ENCODE data around the gene TMTC2. TPM values are rescaled to one million over a fixed set of nuclear protein-coding genes. Genes with fewer than 3 reads are reported as not detected.

The TMTC2 gene
- total and polyA plus RNA-seq, 10 of the 15 experiments (the other 5 are each of a cell fraction or from before 2014, with no cell fraction given) = 0.14 to 9.7 (median 1.2) TPM

GRCh38 chr12:83149987-83150386, 463.3 kb downstream of the TMTC2 start:
- no peaks in the 10 kb centered on the region for H3K79me2 ChIP-seq (ENCODE audit: control insufficient read depth, insufficient read depth, low read length)
- 41% methylated on average over 3 of the region's 3 CpGs for WGBS (ENCODE audit: insufficient coverage, insufficient replicate concordance, low lambda C conversion rate, missing lambda C conversion rate)
- FAIRE-seq (no peak), ATAC-seq (no peak), DNase-seq (ENCODE audit: low read depth, low spot score) (no peak)
- H3K4me1 ChIP-seq (ENCODE audit: control insufficient read depth, insufficient read depth, low read length) = no peaks in the 10 kb centered on the region
- no peaks in the 10 kb centered on the region for H4K20me1 ChIP-seq (ENCODE audit: control insufficient read depth, insufficient read depth)
- H3K4me3 ChIP-seq = no peak overlapping the region
- POLR2A ChIA-PET = no interaction called here
- BruUV-seq (replicated peaks) = no TSS peak
- TF ChIP-seq CBFB (IDR thresholded peaks at IDR 0.05; ENCODE audit: low read depth) (no peak), CBX5 (IDR thresholded peaks at IDR 0.05; ENCODE audit: low read depth) (no peak), HDGF (IDR thresholded peaks at IDR 0.05) (no peak), ATF7 (IDR thresholded peaks at IDR 0.05; ENCODE audit: low read depth) (no peak), BACH1 (IDR thresholded peaks at IDR 0.05; ENCODE audit: borderline replicate concordance) (no peak), MXI1 (IDR thresholded peaks at IDR 0.05; ENCODE audit: low read depth, low read length) (no peak)
- SMC1A ChIA-PET (ENCODE audit: uncharacterized antibody, unreplicated experiment) = interaction anchor here (1.1 kb wide), 1 partner anchor 18 kb away, joined by 3 read pairs; no protein-coding TSS in a partner anchor
- intact Hi-C loops (cut with micrococcal nuclease; ENCODE audit: unreplicated experiment) = no loop called here
- RAD21 ChIA-PET (ENCODE audit: unreplicated experiment) = no interaction called here
- CTCF ChIA-PET = no interaction called here
- H3K4me2 ChIP-seq (ENCODE audit: control insufficient read depth, insufficient read depth) = no peak overlapping the region
- in situ Hi-C loops (cut with MboI) = no loop called here
- H3K9ac ChIP-seq (ENCODE audit: control insufficient read depth, insufficient read depth, low read length) = no peak overlapping the region
- no peaks in the 10 kb centered on the region for H3K36me3 ChIP-seq (ENCODE audit: control insufficient read depth in 2 of 2, insufficient read depth in 2 of 2, low read length in 1 of 2)
- H3K27me3 ChIP-seq (replicated peaks in 1 of 2; ENCODE audit: control insufficient read depth in 2 of 2, insufficient read depth in 2 of 2, low read length in 1 of 2) = no peaks in the 10 kb centered on the region
- no peaks in the 10 kb centered on the region for H3K9me3 ChIP-seq (replicated peaks; ENCODE audit: control insufficient read depth, insufficient read depth, low read length)
- H3K27ac ChIP-seq (ENCODE audit: control insufficient read depth, insufficient read depth) = no peak overlapping the region
- H2AFZ ChIP-seq (ENCODE audit: control insufficient read depth, low read depth, low read length) = no peak overlapping the region

GRCh38 chr12:83150465-83151189, 463.9 kb downstream of the TMTC2 start:
- in situ Hi-C loops (cut with MboI) (no loop called here), intact Hi-C loops (cut with micrococcal nuclease; ENCODE audit: unreplicated experiment) (no loop called here)
- no peak for TF ChIP-seq SP1 (IDR thresholded peaks at IDR 0.05; ENCODE audit: low read depth, low read length)
- TF ChIP-seq SUZ12 (IDR thresholded peaks at IDR 0.05; ENCODE audit: unreplicated experiment) = no peak
- TF ChIP-seq SRF (IDR thresholded peaks at IDR 0.05; ENCODE audit: low read depth in 2 of 2, low read length in 2 of 2) = no peak
- no peak for TF ChIP-seq POLR2AphosphoS5 (IDR thresholded peaks at IDR 0.05; ENCODE audit: low read length)
- TF ChIP-seq EP300 (IDR thresholded peaks at IDR 0.05; ENCODE audit: borderline replicate concordance in 1 of 2, control insufficient read depth in 1 of 2, low read depth in 2 of 2, low read length in 2 of 2) = no peak
- TF ChIP-seq NR2C2 (IDR thresholded peaks at IDR 0.05; ENCODE audit: borderline replicate concordance, control insufficient read depth, insufficient read length, low read depth) = no peak
- no peak for TF ChIP-seq MTA2 (IDR thresholded peaks at IDR 0.05; ENCODE audit: low read depth)
- no peak for TF ChIP-seq BMI1 (IDR thresholded peaks at IDR 0.05; ENCODE audit: borderline replicate concordance)
- TF ChIP-seq, protein P1, sequence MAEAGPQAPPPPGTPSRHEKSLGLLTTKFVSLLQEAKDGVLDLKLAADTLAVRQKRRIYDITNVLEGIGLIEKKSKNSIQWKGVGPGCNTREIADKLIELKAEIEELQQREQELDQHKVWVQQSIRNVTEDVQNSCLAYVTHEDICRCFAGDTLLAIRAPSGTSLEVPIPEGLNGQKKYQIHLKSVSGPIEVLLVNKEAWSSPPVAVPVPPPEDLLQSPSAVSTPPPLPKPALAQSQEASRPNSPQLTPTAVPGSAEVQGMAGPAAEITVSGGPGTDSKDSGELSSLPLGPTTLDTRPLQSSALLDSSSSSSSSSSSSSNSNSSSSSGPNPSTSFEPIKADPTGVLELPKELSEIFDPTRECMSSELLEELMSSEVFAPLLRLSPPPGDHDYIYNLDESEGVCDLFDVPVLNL (IDR thresholded peaks at IDR 0.05; ENCODE audit: low read depth, low read length) = no peak
- no peak for TF ChIP-seq MYB (IDR thresholded peaks at IDR 0.05; ENCODE audit: borderline replicate concordance, low read depth, low read length)
- H2AFZ ChIP-seq (ENCODE audit: control insufficient read depth, low read depth, low read length) = no peak overlapping the region
- no peak overlapping the region for H3K4me3 ChIP-seq
- H3K4me1 ChIP-seq (ENCODE audit: control insufficient read depth, insufficient read depth, low read length) = no peaks in the 10 kb centered on the region
- H3K4me2 ChIP-seq (ENCODE audit: control insufficient read depth, insufficient read depth) = no peak overlapping the region
- H3K9me3 ChIP-seq (replicated peaks; ENCODE audit: control insufficient read depth, insufficient read depth, low read length) = no peaks in the 10 kb centered on the region
- H3K9ac ChIP-seq (ENCODE audit: control insufficient read depth, insufficient read depth, low read length) = no peak overlapping the region
- ATAC-seq (no peak), FAIRE-seq (no peak), DNase-seq (ENCODE audit: low read depth, low spot score) (no peak)
- BruUV-seq (replicated peaks) = no TSS peak
- ChIA-PET RAD21 (ENCODE audit: unreplicated experiment) (no interaction called here), POLR2A (no interaction called here), CTCF (interaction anchor here (0.6 kb wide), 1 partner anchor 87 kb away, joined by 3 read pairs; no protein-coding TSS in a partner anchor), SMC1A (ENCODE audit: uncharacterized antibody, unreplicated experiment) (interaction anchor here (1.1 to 1.5 kb wide), 2 partner anchors 14 to 18 kb away, joined by 3 read pairs; no protein-coding TSS in a partner anchor)
- H3K79me2 ChIP-seq (ENCODE audit: control insufficient read depth, insufficient read depth, low read length) = no peaks in the 10 kb centered on the region
- no peak overlapping the region for H3K27ac ChIP-seq (ENCODE audit: control insufficient read depth, insufficient read depth)
- H3K27me3 ChIP-seq (replicated peaks in 1 of 2; ENCODE audit: control insufficient read depth in 2 of 2, insufficient read depth in 2 of 2, low read length in 1 of 2) = no peaks in the 10 kb centered on the region
- H3K36me3 ChIP-seq (ENCODE audit: control insufficient read depth in 2 of 2, insufficient read depth in 2 of 2, low read length in 1 of 2) = no peaks in the 10 kb centered on the region
- no peaks in the 10 kb centered on the region for H4K20me1 ChIP-seq (ENCODE audit: control insufficient read depth, insufficient read depth)
- WGBS (ENCODE audit: insufficient coverage, insufficient replicate concordance, low lambda C conversion rate, missing lambda C conversion rate) = 0% methylated on average over 3 of the region's 3 CpGs

Measured in GM12878 (cell line).